GOT3 (cell line): ENCODE results near the gene SLC4A5.
"Not testable (repeated sequence)": the region's sequence is repeated elsewhere in the genome, so short reads cannot be mapped to it uniquely, and the experiment has no call there.

ENCODE experiments used
- DNase-seq: peaks from one replicate; lab custom pipeline; 2025; ENCODE audit warnings: mixed read lengths; lab: John Stamatoyannopoulos, UW

The SLC4A5 gene

DNA sequence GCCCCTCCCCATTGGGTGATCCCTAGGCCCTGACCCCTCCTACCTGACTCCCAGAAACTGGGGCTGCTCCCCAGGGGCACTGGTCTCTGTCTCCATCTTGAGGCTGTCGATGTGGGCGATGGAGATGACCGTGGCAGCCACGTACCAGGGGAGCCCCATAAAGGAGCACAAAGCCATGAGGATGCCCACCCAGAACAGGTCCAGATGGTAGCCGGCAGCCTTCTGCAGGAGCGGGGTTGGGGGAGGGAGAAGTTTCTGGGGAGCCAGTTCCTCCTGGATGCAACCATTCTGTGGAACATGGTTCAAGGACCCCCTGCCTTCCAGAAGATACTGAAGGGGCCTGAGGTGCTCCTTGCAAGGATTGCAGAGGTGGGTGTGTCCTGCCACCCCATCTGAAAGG lies 110.8 kb downstream of the SLC4A5 start:
- DNase-seq, result no peak

DNA sequence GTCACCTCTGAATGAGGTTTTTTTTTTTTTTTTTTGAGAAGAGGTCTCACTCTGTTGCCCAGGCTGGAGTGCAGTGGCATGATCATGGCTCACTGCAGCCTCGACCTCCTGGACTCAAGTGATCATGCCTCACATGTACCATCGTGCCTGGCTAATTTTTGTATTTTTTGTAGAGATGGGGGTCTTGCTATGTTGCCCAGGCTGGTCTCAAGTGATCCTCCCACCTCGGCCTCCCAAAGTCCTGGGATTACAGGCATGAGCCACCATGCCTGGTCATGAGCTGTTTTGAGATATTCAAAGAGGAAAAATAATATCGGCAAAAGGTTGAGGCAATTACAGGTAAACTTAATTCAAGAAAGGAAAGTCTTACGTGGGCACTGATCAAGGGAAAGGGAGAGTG lies 113.4 kb downstream of the SLC4A5 start:
- DNase-seq, result not testable (repeated sequence)

DNA sequence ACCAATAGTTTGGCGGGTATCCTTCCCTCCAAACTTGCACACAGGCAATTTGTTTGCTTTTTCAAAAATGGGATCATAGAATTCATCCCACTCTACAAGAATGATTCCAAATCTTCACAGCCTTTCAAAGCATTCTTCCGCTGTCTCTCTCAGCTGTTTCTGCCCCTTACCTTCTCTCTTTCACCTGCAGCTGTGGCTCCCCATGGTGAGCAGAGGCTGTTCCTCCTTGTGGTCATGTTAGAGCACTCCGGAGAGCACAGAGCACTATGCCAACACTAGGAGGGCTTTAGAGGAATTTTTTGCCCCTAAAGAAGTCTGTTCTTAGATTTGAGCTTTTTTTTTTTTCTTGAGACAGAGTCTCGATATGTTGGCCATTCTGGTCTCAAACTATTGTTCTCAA lies 114.4 kb downstream of the SLC4A5 start:
- no peak for DNase-seq

DNA sequence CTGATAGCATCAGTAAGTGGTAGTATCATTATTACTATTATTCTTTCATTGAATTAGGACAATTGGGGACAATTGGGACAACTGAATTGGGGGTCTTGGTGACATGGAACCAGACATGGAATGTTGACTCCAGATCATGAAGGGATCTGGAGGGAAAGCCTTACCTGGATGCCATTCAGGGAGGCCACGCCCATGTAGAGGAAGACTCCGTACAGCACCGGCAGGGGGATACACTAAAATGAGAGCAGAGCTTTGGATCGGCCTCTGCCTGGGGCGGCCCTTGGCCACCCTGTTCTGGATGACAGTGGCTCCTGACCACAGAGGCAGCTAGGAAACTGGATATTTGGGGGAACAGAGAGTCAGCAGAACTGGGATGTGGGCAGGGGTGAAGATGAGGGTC lies 115.6 kb downstream of the SLC4A5 start:
- DNase-seq, result no peak

DNA sequence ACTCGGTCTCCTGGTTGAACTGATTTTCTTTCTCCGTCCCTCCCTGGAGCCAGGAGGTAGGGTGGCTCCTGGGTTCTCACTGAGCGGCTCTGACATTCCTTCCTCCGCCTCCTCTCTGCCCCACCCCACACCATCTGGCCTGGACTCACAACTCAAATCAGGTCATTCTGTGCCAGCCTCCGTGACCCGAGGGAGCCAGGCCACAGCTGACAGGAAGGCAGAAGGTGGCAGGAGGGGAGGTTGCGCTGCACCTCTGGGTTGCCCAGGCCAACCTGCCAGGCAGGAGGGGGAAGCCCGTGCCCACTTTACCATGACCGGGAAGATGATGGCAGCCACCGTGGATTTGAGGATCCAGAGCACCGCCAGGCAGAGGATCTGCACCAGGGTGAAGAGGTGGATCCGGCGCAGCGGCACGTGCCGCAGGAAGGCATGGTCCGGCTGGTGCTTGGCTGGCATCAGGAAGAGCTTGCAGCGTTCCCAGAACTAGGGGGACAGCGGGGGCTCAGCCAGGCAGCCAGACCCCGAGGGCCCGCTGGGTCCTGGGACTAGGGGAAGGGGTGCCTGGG lies 116.5 kb downstream of the SLC4A5 start:
- DNase-seq, result no peak

DNA sequence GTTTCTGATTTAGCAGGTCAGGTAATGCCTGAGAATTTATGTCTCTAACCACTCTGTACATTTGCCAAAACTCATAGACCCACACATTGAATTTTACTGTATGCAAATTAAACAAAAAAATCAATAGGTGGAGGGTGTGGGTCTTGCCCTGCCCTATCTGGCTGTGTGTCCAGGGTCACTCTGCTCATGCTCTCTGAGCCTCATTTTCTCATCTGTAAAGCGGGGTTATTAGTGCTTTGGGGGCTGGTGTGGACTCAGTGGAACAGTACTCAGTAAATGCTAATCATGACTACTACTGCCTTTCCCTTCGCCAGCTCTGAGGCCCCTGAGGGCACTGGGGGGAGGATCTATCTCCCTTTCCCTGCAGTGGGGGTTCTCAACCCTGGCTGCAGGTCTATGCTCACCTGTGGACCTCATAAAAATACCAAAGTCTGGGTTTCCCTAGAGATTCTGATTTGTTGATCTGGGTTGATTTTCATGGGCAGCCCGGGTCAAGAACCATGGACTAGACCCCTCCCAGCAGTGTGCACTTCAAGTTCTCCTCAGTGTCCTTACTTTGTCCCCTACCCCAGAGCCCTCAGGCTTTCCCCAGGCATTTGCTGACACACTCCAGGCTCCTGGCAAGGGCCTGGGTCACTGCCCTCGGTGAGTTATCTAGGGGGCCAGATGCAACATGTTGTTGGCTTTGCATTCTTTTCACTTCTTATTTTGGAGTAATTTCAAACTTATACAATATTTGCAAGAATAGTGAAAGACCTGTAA lies 117.3 kb downstream of the SLC4A5 start:
- no peak for DNase-seq

DNA sequence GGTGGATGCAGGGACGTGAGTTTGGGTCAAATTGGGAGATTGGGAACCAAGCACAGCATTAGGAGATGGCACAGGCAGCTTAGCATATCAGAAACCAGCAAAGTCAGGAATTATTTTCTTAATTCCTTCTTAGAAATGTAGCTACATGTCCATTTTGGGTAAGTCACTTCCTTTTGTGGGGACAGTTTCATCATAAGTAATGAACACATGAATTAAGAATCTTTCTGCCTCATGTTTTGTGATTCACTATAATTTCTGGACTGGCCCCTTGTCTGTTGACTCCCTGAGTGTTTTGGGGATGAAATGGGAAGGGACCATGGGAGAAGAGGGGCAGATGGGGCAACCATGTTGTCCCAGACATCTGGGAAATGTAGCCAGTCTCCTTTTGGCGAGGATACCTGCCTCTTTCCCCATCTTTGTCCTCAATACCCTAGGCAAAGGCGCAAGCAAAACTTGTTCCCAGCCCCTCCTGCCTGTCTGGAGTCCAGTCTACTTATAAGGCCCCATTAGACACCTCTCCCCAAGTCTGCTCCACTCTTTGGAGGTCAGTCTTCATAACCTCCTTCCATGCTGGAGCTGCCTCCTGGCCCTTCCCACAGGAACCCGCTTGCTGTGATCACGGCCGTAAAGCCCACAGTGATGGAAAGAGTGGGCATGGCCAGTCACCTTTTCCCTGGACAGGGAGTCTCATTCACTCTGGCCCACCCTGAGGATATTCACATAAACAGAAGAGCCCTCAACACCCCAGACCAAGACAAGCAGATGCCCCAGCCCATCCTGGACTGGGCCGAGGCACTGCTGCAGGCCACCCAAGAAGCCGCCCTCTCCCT lies 119.1 kb downstream of the SLC4A5 start:
- no peak for DNase-seq

DNA sequence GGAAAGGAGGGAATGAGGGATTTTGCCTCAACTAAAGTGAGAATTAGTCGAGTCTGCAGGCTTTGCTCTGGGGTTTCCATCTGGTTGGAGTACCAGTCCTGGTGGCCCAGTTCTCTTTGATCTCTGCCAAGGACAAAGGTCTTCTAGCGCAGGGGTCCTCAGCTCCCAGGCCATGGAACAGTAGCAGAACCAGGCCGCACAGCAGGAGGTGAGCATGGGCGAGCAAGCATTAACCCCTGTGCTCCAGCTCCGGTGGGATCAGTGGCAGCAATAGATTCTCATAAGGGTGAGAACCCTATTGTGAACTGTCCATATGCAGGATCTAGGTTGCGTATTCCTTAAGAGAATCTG lies 120.9 kb downstream of the SLC4A5 start:
- DNase-seq, result no peak

DNA sequence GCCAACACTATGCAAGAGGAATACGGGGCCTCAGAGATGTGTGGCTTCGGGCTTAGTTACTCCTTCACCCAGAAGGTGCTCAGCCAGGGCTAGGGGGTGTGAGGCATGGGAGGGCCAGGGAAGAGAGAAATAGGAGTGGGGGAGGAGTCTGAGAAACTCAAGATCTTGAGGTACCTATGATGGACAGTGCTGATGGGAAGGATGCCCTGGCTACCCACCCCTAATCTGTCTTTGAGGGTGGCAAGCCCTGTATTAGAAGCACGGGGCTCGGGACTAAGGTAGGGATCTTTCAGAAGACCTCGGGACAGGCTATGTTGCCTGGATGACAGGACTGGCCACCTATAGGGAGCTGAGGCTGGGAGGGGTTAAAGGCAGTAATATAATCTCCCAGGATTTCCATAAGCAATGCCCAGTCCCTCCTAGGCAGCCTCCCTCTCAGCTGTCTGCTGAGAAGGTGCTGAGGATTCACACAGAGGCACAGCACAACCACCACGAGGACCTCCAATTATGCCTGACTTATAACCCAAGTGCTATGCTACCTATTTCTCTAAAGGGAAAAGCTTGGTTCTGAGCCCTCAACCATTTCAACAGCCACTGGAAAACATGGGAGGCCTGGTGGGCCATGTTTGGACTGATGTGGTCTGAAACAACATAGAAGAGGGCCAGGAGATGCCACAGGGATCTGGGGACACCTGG lies 121.5 kb downstream of the SLC4A5 start:
- DNase-seq, result no peak

DNA sequence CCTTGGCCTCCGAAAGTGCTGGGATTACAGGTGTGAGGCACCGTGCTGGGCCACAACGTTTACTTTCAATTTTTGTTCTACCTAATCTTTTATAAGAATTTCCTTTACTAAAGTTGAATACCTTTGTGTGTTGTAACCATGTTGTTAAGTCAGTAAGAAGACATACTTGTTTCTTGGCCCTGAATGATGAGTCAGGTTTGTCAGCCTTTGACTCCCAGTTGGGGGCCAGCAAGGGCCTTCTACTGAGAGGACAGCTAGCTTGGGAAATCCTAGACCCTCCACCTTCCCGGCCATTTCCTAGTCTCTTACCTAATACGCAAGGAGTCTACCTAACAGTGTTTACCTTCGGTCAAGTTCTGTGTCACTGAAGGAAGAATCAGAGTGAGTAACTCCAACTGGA lies 122.1 kb downstream of the SLC4A5 start:
- no peak for DNase-seq

DNA sequence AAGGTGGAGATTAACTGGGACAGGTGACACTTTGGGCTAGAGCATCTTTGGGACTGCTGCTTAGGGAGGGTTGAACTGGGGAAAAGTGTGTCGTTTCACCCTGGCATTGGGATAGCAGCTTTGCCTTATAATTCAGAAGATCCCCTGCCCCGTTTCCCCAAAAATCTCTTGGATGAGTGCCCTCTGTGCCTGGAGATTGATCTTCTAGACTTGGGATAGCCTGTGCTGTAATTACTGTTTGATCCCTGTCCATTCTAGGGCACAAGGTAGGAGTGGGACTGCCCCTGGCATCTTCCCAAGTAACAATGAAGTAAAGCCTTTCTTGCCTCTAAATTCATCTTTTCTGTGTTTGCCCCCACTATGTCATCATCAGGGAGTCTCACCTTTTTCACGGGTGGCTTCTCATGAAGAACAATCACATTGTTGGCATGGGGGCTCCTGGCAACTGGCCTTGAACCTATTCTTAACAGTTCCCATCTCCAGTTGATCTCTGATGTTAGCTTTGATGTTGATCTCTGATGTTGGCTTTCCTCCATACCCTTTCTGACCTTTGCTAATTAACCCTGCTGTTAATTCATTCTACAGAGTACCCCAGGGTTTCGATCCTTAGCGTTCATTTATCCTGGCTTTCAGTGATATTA lies 123.2 kb downstream of the SLC4A5 start:
- no peak for DNase-seq

DNA sequence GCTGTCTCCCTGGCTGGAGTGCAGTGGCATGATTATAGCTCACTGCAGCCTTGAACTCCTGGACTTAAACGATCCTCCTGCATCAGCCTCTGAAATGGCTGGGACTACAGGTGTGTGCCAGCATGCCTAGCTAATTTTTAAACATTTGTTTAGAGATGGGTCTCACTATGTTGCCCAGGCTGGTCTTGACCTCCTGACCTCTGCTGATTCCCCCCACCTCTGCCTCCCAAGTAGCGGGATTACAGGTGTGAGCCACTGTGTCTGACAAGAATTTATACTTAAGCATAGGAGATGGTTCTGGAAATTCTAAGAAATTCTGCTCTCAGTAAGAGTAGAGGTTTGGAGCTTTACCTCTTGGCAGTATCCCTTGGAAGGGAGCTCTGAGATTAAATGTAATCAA lies 126.6 kb downstream of the SLC4A5 start:
- DNase-seq, result no peak

DNA sequence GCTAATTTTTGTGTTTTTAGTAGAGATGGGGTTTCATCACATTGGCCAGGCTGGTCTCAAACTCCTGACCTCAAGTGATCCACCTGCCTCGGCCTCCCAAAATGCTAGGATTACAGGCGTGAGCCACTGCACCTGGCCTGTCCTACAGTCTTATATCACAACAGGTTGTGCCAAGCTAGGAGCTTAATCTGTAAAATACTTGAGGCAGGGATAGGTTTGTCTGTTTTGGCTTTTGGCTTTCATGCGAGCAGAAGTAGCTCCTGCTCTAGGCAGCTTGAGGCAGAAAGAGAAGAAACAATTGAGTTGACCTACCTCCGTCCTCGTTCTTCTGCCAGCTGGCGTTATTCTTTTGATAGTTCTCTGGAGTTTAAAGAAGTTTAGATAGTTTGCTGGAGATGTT lies 127.4 kb downstream of the SLC4A5 start:
- DNase-seq, result not testable (repeated sequence)

DNA sequence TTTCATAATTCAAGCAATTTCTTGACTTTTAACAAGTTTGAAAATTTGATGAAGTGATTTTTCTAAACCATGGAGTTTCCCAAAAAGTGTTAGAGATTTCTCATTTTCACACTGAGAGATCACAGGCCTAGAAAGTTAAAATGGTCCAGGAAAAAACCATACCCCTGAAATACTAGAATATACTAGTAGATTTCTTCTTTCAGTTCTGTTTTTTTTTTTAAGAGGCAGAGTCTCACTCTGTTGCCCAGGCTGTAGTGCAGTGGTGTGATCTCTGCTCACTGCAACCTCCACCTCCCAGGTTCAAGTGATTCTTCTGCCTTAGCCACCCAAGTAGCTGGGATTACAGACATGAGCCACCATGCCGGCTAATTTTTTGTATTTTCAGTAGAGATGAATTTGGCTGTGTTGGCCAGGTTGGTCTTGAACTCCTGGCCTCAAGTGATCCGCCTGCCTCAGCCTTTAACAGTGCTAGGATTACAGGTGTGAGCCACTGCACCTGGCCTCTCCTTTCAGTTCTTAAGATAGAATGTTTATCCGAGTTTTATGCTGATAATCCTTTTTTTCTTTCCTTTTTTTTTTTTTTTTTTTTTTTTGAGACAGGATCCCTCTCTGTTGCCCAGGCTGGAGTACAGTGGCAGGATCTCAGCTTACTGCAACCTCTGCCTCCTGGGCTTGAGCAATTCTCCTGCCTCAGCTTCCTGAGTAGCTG lies 130.4 kb downstream of the SLC4A5 start:
- DNase-seq, result no peak

DNA sequence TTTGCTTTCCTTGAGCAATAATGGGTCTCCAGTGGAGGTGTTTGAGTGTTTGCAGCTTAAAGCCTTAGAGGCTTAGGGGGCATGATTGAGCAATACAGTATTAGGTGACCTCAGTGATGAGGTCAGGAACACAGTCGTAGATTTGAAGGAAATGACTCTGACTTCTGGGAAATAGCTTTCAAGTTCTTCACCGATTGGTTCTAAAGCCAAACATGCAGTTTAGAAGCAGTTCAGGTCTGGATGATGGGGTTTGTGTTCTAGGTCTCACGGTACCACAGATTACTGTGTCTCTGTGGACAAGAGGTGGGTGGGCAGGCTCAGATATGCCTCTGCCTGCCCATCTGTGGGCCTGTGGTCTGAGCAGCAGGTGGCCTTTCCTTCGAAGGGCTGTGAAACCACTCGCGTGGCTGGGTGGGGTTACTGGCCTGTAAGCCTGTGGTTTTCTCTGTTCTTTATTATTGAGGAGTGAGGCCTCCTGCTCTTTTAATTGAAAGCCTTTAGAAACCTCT lies 137.0 kb downstream of the SLC4A5 start:
- no peak for DNase-seq

DNA sequence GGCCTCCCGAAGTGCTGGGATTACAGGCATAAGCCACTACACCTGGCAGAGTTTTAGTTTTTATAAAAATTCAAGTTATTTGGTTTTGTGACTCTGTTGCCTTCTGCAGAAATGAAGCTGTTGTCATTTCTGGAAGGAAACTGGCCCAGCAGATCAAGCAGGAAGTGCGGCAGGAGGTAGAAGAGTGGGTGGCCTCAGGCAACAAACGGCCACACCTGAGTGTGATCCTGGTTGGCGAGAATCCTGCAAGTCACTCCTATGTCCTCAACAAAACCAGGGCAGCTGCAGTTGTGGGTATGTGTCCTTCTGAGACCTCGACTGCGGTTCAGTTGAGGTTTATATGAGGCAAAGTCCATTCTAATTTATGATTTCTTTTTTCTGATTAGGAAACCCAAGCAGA lies 137.6 kb downstream of the SLC4A5 start:
- no peak for DNase-seq

DNA sequence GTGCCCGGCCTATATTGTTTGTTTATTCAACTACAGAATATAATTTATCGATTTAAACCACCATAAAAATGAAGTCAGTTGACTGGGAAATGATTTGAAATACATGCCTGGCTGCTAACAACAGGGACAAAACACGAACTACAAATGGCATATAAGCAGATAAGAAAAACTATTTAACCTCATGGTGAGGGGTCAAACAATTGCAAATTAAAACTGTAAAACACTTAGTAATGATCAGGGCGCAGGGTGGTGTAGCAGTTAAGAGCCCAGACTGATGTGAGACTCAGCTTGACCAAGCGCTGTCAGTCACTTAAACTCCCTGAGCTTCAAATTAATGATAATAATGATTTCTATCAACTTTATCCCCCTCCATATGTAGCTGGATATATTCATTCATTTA lies 138.1 kb downstream of the SLC4A5 start:
- DNase-seq, result no peak

DNA sequence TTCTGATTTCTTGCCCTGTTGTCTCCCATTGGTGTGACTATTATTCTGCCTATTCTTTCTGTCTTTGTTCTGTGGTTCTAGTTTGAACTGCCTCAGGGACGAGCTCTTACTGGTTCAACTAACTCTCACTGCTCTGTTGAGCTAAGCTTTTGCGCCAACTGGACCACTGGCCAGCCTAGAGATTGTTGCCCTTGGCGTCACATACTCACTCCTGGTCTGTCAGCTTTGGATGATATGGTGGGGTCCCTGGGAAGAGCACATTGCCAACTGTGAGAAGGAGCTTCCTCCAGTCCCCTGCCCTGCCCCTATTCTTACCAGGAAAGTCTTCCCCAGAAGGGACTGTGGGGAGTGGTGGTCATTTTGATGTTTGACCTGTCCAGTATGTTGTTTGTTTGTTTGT lies 138.8 kb downstream of the SLC4A5 start:
- no peak for DNase-seq

DNA sequence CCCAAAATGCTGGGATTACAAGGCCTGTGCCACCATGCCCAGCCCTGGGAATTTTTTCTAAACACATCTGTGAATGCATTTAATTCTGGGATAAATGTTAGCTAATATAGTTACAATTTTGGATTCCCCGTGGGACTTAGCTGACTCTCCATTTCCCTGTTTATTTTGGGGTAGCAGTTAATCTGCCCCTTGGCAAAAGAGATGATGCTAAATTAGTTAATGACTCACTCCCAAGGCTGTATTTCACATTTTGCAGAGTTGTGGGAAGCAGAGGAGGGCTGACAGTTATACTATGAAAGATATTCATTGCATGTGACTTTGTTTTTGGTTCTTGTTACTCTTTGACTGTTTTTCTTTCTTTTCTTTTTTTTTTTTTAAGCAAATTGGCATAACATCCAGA lies 141.6 kb downstream of the SLC4A5 start:
- no peak for DNase-seq

DNA sequence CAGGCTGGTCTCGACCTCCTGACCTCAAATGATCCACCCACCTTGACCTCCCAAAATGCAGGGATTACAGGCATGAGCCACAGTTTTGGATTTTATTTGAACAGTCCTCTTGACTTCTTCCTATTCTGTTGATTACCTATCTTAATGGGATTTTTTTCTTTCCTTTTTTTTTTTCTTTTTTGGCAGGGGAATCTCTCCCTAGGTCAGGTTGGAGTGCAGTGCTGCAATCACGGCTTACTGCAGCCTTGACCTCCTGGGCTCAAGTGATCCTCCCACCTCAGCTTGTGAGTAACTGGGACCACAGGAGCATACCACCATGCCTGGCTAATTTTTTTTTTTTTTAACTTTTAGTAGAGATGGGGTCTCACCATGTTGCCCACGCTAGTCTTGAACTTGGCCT lies 142.0 kb downstream of the SLC4A5 start:
- DNase-seq, result no peak

DNA sequence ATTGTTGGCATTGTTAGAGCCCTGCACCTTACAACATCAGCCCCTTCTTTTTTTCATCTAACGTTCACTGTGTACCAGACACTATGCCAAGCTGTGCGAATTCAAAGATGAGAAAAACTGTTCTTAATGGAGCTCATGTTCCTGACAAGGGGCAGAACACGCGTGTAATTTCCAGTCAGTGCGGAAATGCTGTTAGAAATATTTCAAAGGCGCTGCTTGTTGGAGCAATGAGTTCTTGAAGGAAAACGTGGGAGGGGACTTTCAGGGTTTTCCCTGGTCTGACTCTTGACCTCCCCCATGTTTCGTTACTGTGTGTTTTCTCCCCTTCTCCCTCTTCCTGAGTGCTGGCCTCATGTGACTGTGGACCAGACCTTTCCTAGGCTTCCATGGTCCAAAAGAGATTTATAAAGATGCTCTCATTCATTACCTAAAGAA lies 143.3 kb downstream of the SLC4A5 start:
- no peak for DNase-seq
